GM12864 (cell line): ENCODE results near the gene SLC25A38.

Source experiments
- DNase-seq: peaks from one replicate; pipeline ENCODE4 v3.0.0-alpha.2; 2011; ENCODE audit warnings: low read depth
- H3K4me3 ChIP-seq: 2 replicates; pipeline ENCODE4 v1.5.1; 2011; ENCODE audit warnings: mild to moderate bottlenecking, low read depth, low read length, control low read depth
- TF ChIP-seq, protein P1 (sequence below): IDR thresholded peaks from 2 replicates; pipeline ENCODE4 v1.5.1; 2011; ENCODE audit warnings: low read depth, mild to moderate bottlenecking, moderate library complexity, low read length, control low read depth, inconsistent platforms; ENCODE audit errors: missing control alignments

The SLC25A38 gene

GRCh38 chr3:39378088-39378487 lies 5.1 kb upstream of the SLC25A38 start:
- TF ChIP-seq, protein P1, sequence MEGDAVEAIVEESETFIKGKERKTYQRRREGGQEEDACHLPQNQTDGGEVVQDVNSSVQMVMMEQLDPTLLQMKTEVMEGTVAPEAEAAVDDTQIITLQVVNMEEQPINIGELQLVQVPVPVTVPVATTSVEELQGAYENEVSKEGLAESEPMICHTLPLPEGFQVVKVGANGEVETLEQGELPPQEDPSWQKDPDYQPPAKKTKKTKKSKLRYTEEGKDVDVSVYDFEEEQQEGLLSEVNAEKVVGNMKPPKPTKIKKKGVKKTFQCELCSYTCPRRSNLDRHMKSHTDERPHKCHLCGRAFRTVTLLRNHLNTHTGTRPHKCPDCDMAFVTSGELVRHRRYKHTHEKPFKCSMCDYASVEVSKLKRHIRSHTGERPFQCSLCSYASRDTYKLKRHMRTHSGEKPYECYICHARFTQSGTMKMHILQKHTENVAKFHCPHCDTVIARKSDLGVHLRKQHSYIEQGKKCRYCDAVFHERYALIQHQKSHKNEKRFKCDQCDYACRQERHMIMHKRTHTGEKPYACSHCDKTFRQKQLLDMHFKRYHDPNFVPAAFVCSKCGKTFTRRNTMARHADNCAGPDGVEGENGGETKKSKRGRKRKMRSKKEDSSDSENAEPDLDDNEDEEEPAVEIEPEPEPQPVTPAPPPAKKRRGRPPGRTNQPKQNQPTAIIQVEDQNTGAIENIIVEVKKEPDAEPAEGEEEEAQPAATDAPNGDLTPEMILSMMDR: peak; percentile 94
- no peak for DNase-seq
- no peak overlapping the region for H3K4me3 ChIP-seq

GRCh38 chr3:39378957-39379777 lies 4.0 kb upstream of the SLC25A38 start:
- no peak overlapping the region for H3K4me3 ChIP-seq
- TF ChIP-seq, protein P1: no peak
- DNase-seq: no peak

- H3K4me3 ChIP-seq: no peak overlapping the region
- DNase-seq: no peak
- TF ChIP-seq, protein P1: no peak
These were observed 3.4 kb upstream of the SLC25A38 start for GRCh38 chr3:39379778-39380155.

DNA sequence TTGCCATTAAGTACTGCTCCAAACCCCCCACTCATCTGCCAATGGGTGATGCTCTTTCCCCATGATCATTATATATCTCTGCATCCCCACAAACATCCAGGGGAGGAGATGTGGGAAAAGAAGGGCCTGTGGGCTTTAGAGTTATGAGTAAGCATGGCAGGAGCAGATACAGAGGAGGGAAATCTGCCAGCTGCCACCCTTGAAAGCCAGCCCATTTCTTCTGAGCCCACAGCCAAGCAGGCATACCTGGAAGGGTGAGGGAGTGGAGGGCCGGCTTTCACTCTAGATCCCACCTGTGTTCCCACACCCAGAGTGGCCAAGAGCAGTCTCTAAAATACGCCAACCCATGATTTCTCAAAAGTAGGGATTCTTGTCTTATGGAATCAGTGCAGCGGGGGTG lies 1.7 kb upstream of the SLC25A38 start:
- no peak overlapping the region for H3K4me3 ChIP-seq
- DNase-seq: no peak
- TF ChIP-seq, protein P1: no peak

DNA sequence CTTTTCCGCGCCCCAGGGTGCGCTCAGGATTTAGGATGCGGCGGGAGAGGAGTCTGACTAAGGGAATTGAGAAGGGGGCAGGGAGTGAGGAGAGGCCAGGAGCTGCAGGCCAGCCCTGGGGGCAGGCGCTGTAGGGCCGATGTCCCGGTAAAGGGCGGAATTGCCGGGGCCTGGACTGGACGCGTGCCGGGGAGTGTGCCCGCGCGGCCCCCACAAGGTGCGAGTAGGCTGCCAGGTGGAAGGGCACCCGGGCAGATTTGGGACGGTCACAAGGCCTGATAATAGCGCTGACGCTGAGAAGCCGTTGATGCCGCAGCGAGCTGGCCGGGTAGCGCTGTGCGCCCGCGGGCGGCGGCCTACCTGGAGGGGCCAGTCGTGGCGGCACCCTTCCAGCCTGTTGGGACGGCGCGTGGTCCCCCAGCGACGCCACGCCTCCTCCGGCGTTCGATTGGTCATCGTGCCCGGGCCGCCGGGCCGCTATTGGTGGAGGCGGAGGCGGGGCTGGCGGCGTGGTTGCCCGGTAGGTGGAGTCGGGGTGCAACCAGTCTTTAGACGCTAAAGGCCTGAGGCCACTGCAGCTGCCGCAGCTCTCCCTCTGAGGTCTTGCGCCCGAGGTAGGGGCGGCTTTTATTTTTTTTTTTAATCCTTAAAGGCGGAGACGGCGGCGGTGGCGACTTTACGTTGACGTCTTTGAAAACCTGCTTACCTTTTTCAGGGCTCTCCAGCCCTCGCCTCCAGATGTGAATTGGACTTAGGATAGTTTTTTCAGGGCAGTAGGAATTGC lies 903 bp downstream of the SLC25A38 start:
- H3K4me3 ChIP-seq: peak overlapping the region; percentile 96
- peak; percentile 83 for DNase-seq
- TF ChIP-seq, protein P1: no peak

DNA sequence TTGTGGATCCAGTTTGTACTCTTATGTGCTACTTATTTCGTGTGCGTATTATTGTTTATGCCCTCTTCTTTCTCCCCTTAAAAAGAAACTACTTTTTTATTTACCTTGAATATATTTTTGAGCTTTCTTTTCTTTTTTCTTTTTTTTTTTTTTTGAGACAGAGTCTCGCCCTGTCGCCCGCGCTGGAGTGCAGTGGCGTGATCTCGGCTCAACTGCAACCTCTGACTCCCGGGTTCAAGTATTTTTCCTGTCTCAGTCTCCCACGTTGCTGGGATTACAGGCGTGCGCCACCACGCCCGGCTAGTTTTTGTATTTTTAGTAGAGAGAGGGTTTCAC lies 1.5 kb downstream of the SLC25A38 start:
- DNase-seq: no peak
- TF ChIP-seq, protein P1: no peak
- H3K4me3 ChIP-seq: peak overlapping the region; percentile 96
